Endothelial cell of umbilical vein (primary cell): ENCODE results near the gene SNX25. TPM values are rescaled to one million over a fixed set of nuclear protein-coding genes. Genes with fewer than 3 reads are reported as not detected.
A peak's percentile ranks its signal among the peaks of the same experiment; 100 is the strongest.

Experiments used
- BruUV-seq: library from RNA; stranded (reverse); fragments of 400-500 nt; replicated peaks from 2 replicates; lab custom pipeline; 2021; lab: Mats Ljungman, UMichigan
- CTCF ChIA-PET: fragments of 300-600, 350-600 bp; sonication (Branson Sonifier 250); formaldehyde crosslinking; loops from one replicate; lab custom pipeline; 2021; ENCODE audit warnings: antibody characterized with exemption, inconsistent platforms; lab: Charles Lee
- POLR2A ChIA-PET: fragments of 300-600, 350-600 bp; sonication (Branson Sonifier 250); formaldehyde crosslinking; loops from one replicate; lab custom pipeline; 2021; ENCODE audit warnings: antibody characterized with exemption, inconsistent platforms; lab: Charles Lee
- DNase-seq: peaks from one replicate; pipeline ENCODE4 v3.0.0-alpha.2; 2011; ENCODE audit warnings: low read depth, low spot score
- FAIRE-seq: peaks from 2 replicates; lab custom pipeline; 2011; peaks lifted over from hg19 to GRCh38; lab: Jason Lieb, UNC
- H2AFZ ChIP-seq: 2 replicates; pipeline ENCODE4 v1.6.0; 2012; ENCODE audit warnings: low read depth, low read length, control low read depth, inconsistent platforms
- H3K27ac ChIP-seq: 2 replicates; pipeline ENCODE4 v1.5.1; 2011; ENCODE audit warnings: low read depth, mild to moderate bottlenecking, control low read depth, low read length, moderate library complexity; ENCODE audit not compliant: insufficient read depth
- H3K27me3 ChIP-seq, 2 experiments: 2 replicates each; pipeline versions ENCODE4 v1.6.0 to v1.6.1; 2011; ENCODE audit warnings: low read length in 2 of 2, mixed read lengths in 1 of 2; ENCODE audit not compliant: control insufficient read depth in 2 of 2, insufficient read depth in 2 of 2
- H3K36me3 ChIP-seq, 2 experiments: 2 replicates in 1 of 2; 3 replicates in 1 of 2; pipeline ENCODE4 v1.5.1; 2011; ENCODE audit warnings: low read length in 2 of 2, mild to moderate bottlenecking in 1 of 2, moderate library complexity in 1 of 2; ENCODE audit not compliant: control insufficient read depth in 2 of 2, insufficient read depth in 2 of 2; ENCODE audit errors: extremely low read depth in 1 of 2
- H3K4me1 ChIP-seq: 3 replicates; pipeline ENCODE4 v1.5.1; 2011; ENCODE audit warnings: mild to moderate bottlenecking, low read length; ENCODE audit not compliant: control insufficient read depth, insufficient read depth; ENCODE audit errors: extremely low read depth
- H3K4me2 ChIP-seq: 2 replicates; pipeline ENCODE4 v1.6.1; 2011; ENCODE audit warnings: low read length, control low read depth, mixed read lengths; ENCODE audit not compliant: insufficient read depth
- H3K4me3 ChIP-seq, 3 experiments: fragments of 200-600 bp in 1 of 3; sonication (generic), shearing (Covaris generic) in 1 of 3; replicated peaks in 1 of 3; 2 replicates each; pipeline ENCODE4 v1.5.1; 2011 to 2016; ENCODE audit warnings: control low read depth in 3 of 3, low read length in 3 of 3, mild to moderate bottlenecking in 2 of 3, inconsistent platforms in 1 of 3, low read depth in 1 of 3, moderate library complexity in 1 of 3; ENCODE audit not compliant: insufficient read depth in 1 of 3
- H3K79me2 ChIP-seq: 2 replicates; pipeline ENCODE4 v1.6.0; 2012; ENCODE audit warnings: low read length, inconsistent platforms; ENCODE audit not compliant: control insufficient read depth, insufficient read depth
- H3K9ac ChIP-seq: replicated peaks from 2 replicates; pipeline ENCODE3; 2011; ENCODE audit warnings: low read length, control low read depth; ENCODE audit not compliant: insufficient read depth; ENCODE audit errors: extremely low read depth
- H3K9me1 ChIP-seq: replicated peaks from 3 replicates; pipeline ENCODE4 v1.6.0; 2011; ENCODE audit warnings: mild to moderate bottlenecking, low read length; ENCODE audit not compliant: control insufficient read depth, insufficient read depth; ENCODE audit errors: extremely low read depth
- H3K9me3 ChIP-seq: replicated peaks from 2 replicates; pipeline ENCODE4 v1.5.1; 2012; ENCODE audit warnings: low read length, inconsistent platforms; ENCODE audit not compliant: control insufficient read depth, insufficient read depth
- H4K20me1 ChIP-seq: replicated peaks from 2 replicates; pipeline ENCODE3; 2011; ENCODE audit warnings: mild to moderate bottlenecking, low read length; ENCODE audit not compliant: control insufficient read depth, insufficient read depth; ENCODE audit errors: extremely low read depth
- CTCF ChIP-seq, 2 donors: IDR thresholded peaks; 1 replicate in 1 of 2; 2 replicates in 1 of 2; pipeline ENCODE4 v1.5.1; 2011; ENCODE audit warnings: low read length in 2 of 2, mild to moderate bottlenecking in 2 of 2, moderate library complexity in 2 of 2, control low read depth in 1 of 2, inconsistent platforms in 1 of 2, low read depth in 1 of 2; ENCODE audit not compliant: insufficient read depth in 1 of 2; ENCODE audit errors: extremely low read depth in 1 of 2
- EZH2 ChIP-seq: IDR thresholded peaks from 2 replicates; pipeline ENCODE4 v1.6.1; 2012; ENCODE audit warnings: borderline replicate concordance, low read depth, mild to moderate bottlenecking, moderate library complexity, low read length, inconsistent platforms; ENCODE audit not compliant: severe bottlenecking
- FOS ChIP-seq: IDR thresholded peaks from 2 replicates; pipeline ENCODE4 v1.6.1; 2011; ENCODE audit warnings: mild to moderate bottlenecking, low read length, moderate library complexity, borderline replicate concordance; ENCODE audit not compliant: insufficient read depth
- JUN ChIP-seq: IDR thresholded peaks from 2 replicates; pipeline ENCODE4 v1.6.1; 2011; ENCODE audit warnings: borderline replicate concordance, low read depth; ENCODE audit not compliant: insufficient read length, insufficient read depth
- MYC ChIP-seq: IDR thresholded peaks from one replicate; pipeline ENCODE4 v1.6.1; 2011; ENCODE audit warnings: mild to moderate bottlenecking, low read depth, low read length
- POLR2AphosphoS5 ChIP-seq: IDR thresholded peaks from 2 replicates; pipeline ENCODE4 v1.6.1; 2012; ENCODE audit warnings: low read depth, mild to moderate bottlenecking, control low read depth, low read length, moderate library complexity; ENCODE audit not compliant: insufficient read depth
- dilution Hi-C: fragments of 300-500 bp; cut with MboI; formaldehyde crosslinking; loops from one replicate; pipeline ENCODE4 v1.15.0; 2019; ENCODE audit warnings: low sequenced_read_pairs; ENCODE audit not compliant: extremely low pct_ligation_motif_present
- intact Hi-C: fragments of 100-400 bp; cut with micrococcal nuclease; formaldehyde crosslinking; loops from one replicate; pipeline ENCODE4 v1.10.0; 2022
- polyA plus RNA-seq, 4 experiments: library from polyadenylated mRNA; depleted of rRNA in 3 of 4; stranded (reverse) in 3 of 4; unstranded in 1 of 4; fragments of >200 nt; gene quantifications; 2 replicates each; pipeline versions ENCODE4 v1.2.1 to v1.2.3, GENCODE V29; 2011 to 2012; ENCODE audit warnings: missing spikeins in 1 of 4
- total RNA-seq: library from RNA; stranded (reverse); gene quantifications from 2 replicates; pipeline ENCODE4 v1.2.3, GENCODE V29; 2021

SNX25 gene
- total and polyA plus RNA-seq, 2 donors (not counting 3 experiments of a cell fraction or from before 2014, with no cell fraction given) = 6.6 to 16.1 TPM

DNA sequence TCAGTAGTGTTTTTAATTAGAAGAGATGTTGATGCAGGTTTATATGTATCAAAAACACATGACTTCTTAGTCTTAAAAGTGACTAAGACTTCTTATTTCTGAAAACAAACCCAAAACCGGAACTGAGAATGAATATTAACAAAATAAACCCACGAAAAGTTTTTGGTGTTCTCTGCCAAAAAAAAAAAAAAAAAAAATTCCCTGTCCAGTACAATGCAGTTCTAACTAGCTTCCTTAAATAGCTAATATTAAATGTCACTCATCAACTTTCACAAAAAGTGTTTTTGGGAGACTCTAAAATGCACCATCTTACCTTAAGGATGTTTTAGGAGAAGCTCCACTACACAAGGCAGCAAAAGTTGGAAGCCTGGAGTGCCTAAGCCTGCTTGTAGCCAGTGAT, 189.2 kb downstream of the SNX25 start:
- intact Hi-C loops = loop anchor here (1.0 to 5.0 kb wide), 3 partner anchors 114 to 639 kb away; no protein-coding TSS in a partner anchor
- peaks cover 37% of the 10 kb centered on the region for H3K4me1 ChIP-seq
- CTCF ChIA-PET = interaction anchor here (0.8 to 2.2 kb wide), 2 partner anchors 199 to 640 kb away, joined by 3 to 16 read pairs; no protein-coding TSS in a partner anchor
- no peaks in the 10 kb centered on the region for H3K9me3 ChIP-seq
- POLR2A ChIA-PET = no interaction called here
- H3K9me1 ChIP-seq = no peaks in the 10 kb centered on the region
- no peak overlapping the region for H3K4me3 ChIP-seq
- peak overlapping the region; percentile 1 for H3K9ac ChIP-seq
- no TSS peak for BruUV-seq
- dilution Hi-C loops = loop anchor here (25.0 kb wide), 1 partner anchor 111 kb away; no protein-coding TSS in a partner anchor
- H2AFZ ChIP-seq = no peak overlapping the region
- no peaks in the 10 kb centered on the region for H4K20me1 ChIP-seq
- TF ChIP-seq POLR2AphosphoS5 (no peak), MYC (no peak), EZH2 (no peak), JUN (no peak), FOS (no peak)
- H3K27ac ChIP-seq = no peak overlapping the region
- no peaks in the 10 kb centered on the region for H3K79me2 ChIP-seq
- H3K36me3 ChIP-seq = peaks cover 0 to 2% of the 10 kb centered on the region in 2 experiments
- peak overlapping the region; percentile 26 for H3K4me2 ChIP-seq
- peak; percentile 56 for DNase-seq
- FAIRE-seq = no peak
- H3K27me3 ChIP-seq = no peaks in the 10 kb centered on the region

GRCh38 chr4:185399466-185399865, 190.1 kb downstream of the SNX25 start:
- DNase-seq (peak; percentile 93), FAIRE-seq (peak; percentile 86)
- Histone ChIP-seq H3K27me3 (no peaks in the 10 kb centered on the region), H3K4me1 (peaks cover 37% of the 10 kb centered on the region), H3K9me1 (no peaks in the 10 kb centered on the region), H2AFZ (peak overlapping the region; percentile 33), H4K20me1 (no peaks in the 10 kb centered on the region), H3K9me3 (no peaks in the 10 kb centered on the region), H3K79me2 (no peaks in the 10 kb centered on the region), H3K9ac (peak overlapping the region; percentile 20), H3K27ac (peak overlapping the region; percentile 49), H3K4me2 (peak overlapping the region; percentile 77), H3K4me3 (peak overlapping the region in 1 of 3 experiments; percentile 51), H3K36me3 (peaks cover 0 to 2% of the 10 kb centered on the region in 2 experiments)
- ChIA-PET POLR2A (no interaction called here), CTCF (interaction anchor here (0.7 to 2.2 kb wide), 4 partner anchors 13 to 639 kb away, joined by 3 to 16 read pairs (median 5); no protein-coding TSS in a partner anchor)
- no TSS peak for BruUV-seq
- dilution Hi-C loops (loop anchor here (25.0 kb wide), 1 partner anchor 112 kb away; no protein-coding TSS in a partner anchor), intact Hi-C loops (loop anchor here (1.0 to 5.0 kb wide), 3 partner anchors 113 to 638 kb away; no protein-coding TSS in a partner anchor)
- no peak for TF ChIP-seq CTCF (IDR thresholded peaks at IDR 0.05; ENCODE audit: extremely low read depth in 1 of 2, insufficient read depth in 1 of 2, low read depth in 1 of 2, low read length in 2 of 2)
- TF ChIP-seq JUN = no peak
- no peak for TF ChIP-seq FOS
